Fibroblast of lung (primary cell): ENCODE results near the gene ICE2. TPM values are rescaled to one million over a fixed set of nuclear protein-coding genes. Genes with fewer than 3 reads are reported as not detected.
A peak's percentile ranks its signal among the peaks of the same experiment; 100 is the strongest.

Source experiments
- DNase-seq, 2 donors: peaks; one replicate each; pipeline versions ENCODE4 v3.0.0 to v3.0.0-alpha.2; 2010; ENCODE audit warnings: low read depth in 2 of 2
- H2AFZ ChIP-seq: 2 replicates; pipeline ENCODE4 v1.5.1; 2012; ENCODE audit warnings: low read length, control low read depth, inconsistent platforms
- H3K27ac ChIP-seq: 2 replicates; pipeline ENCODE4 v1.5.1; 2011; ENCODE audit warnings: low read length, control low read depth; ENCODE audit not compliant: insufficient read depth
- H3K27me3 ChIP-seq: 2 replicates; pipeline ENCODE4 v1.5.1; 2011; ENCODE audit warnings: mild to moderate bottlenecking, low read length; ENCODE audit not compliant: control insufficient read depth, insufficient read depth
- H3K36me3 ChIP-seq: 2 replicates; pipeline ENCODE4 v1.5.1; 2011; ENCODE audit warnings: low read length; ENCODE audit not compliant: control insufficient read depth, insufficient read depth
- H3K4me1 ChIP-seq: 2 replicates; pipeline ENCODE4 v1.5.1; 2011; ENCODE audit warnings: low read length; ENCODE audit not compliant: control insufficient read depth, insufficient read depth; ENCODE audit errors: extremely low read depth
- H3K4me2 ChIP-seq: 2 replicates; pipeline ENCODE4 v1.5.1; 2011; ENCODE audit warnings: low read length, control low read depth; ENCODE audit not compliant: insufficient read depth; ENCODE audit errors: extremely low read depth
- H3K4me3 ChIP-seq, 4 experiments: fragments of 200-600 bp in 1 of 4; sonication (generic) in 1 of 4; replicated peaks in 1 of 4; 2 replicates each; pipeline ENCODE4 v1.5.1; 2011 to 2016; ENCODE audit warnings: low read length in 4 of 4, low read depth in 3 of 4, mild to moderate bottlenecking in 3 of 4, control low read depth in 2 of 4, inconsistent platforms in 1 of 4, mixed read lengths in 1 of 4; ENCODE audit not compliant: insufficient read depth in 1 of 4; ENCODE audit errors: control extremely low read depth in 1 of 4
- H3K79me2 ChIP-seq: 2 replicates; pipeline ENCODE4 v1.5.1; 2012; ENCODE audit warnings: mild to moderate bottlenecking, low read length, inconsistent platforms; ENCODE audit not compliant: control insufficient read depth, insufficient read depth
- H3K9ac ChIP-seq: 2 replicates; pipeline ENCODE4 v1.5.1; 2011; ENCODE audit warnings: mild to moderate bottlenecking, low read length, control low read depth; ENCODE audit not compliant: insufficient read depth
- H3K9me3 ChIP-seq: 2 replicates; pipeline ENCODE4 v1.5.1; 2012; ENCODE audit warnings: low read depth, low read length; ENCODE audit not compliant: control insufficient read depth, insufficient read depth
- H4K20me1 ChIP-seq: 2 replicates; pipeline ENCODE4 v1.5.1; 2011; ENCODE audit warnings: low read length; ENCODE audit not compliant: control insufficient read depth, insufficient read depth; ENCODE audit errors: extremely low read depth
- EZH2 ChIP-seq: IDR thresholded peaks from 2 replicates; pipeline ENCODE4 v1.5.1; 2012; ENCODE audit warnings: low read length, control low read depth, mild to moderate bottlenecking; ENCODE audit errors: missing control alignments
- polyA plus RNA-seq, 2 donors: library from polyadenylated mRNA; depleted of rRNA in 1 of 2; stranded (reverse) in 1 of 2; unstranded in 1 of 2; fragments of >200 nt; gene quantifications; 2 replicates each; pipeline ENCODE4 v1.2.1, GENCODE V29; 2011 to 2012; ENCODE audit warnings: missing spikeins in 1 of 2
- total RNA-seq: library from RNA; depleted of rRNA; stranded (reverse); fragments of >200 nt; gene quantifications from 2 replicates; pipeline ENCODE4 v1.2.1, GENCODE V29; 2014
- TF ChIP-seq, protein P1 (sequence below), 2 donors: IDR thresholded peaks in 1 of 2; conservative IDR thresholded peaks in 1 of 2; 1 replicate in 1 of 2; 2 replicates in 1 of 2; pipeline ENCODE4 v1.5.1; 2011 to 2012; ENCODE audit warnings: low read length in 2 of 2, control low read depth in 1 of 2, inconsistent platforms in 1 of 2, low read depth in 1 of 2, mild to moderate bottlenecking in 1 of 2

ICE2 gene
- total and polyA plus RNA-seq, 2 donors (not counting 1 experiment from before 2014, with no cell fraction given) = 22.3 to 38.6 TPM

DNA sequence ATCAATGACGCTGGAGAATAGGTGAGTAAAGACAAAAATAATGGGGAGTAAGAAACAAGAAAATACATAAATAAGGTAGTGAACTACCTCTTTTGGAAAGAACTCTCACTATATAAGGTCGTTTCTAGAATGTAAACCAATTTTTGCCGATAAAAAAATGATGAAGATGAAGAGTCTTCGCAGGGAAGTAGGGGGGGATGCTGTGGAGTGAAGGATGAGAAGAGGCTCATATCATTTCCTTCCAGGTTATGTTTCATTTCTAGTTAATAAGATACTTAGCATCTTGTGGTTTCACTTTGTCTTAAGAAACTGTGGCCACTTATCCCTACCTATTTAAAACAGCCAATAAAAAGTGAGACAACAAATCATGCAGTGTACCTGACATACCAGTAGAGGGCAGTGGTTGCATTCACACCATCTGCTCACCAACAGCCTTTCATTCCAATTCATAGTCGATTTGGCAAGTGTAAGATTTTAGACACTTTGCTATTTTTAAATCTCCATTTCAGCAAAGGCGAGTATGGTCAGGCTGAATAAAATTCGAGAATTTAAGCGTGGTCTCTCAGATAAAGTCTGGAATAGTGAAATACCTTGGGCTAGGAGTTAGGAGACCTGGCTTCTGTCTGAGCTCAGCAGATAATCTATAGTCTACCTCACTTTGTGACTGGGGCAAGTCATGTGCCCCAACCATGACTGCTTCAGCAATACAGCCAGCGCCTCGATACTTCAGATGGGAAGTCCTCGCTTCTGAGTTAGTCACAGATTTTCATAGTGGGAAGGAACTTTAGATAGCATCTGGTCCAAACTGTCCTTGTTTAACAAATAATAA, 28.9 kb upstream of the ICE2 start:
- no peaks in the 10 kb centered on the region for H3K27me3 ChIP-seq
- H3K4me2 ChIP-seq = peak overlapping the region; percentile 9
- H3K79me2 ChIP-seq = no peaks in the 10 kb centered on the region
- H4K20me1 ChIP-seq = no peaks in the 10 kb centered on the region
- no peaks in the 10 kb centered on the region for H3K9me3 ChIP-seq
- TF ChIP-seq EZH2 = no peak
- TF ChIP-seq, protein P1, sequence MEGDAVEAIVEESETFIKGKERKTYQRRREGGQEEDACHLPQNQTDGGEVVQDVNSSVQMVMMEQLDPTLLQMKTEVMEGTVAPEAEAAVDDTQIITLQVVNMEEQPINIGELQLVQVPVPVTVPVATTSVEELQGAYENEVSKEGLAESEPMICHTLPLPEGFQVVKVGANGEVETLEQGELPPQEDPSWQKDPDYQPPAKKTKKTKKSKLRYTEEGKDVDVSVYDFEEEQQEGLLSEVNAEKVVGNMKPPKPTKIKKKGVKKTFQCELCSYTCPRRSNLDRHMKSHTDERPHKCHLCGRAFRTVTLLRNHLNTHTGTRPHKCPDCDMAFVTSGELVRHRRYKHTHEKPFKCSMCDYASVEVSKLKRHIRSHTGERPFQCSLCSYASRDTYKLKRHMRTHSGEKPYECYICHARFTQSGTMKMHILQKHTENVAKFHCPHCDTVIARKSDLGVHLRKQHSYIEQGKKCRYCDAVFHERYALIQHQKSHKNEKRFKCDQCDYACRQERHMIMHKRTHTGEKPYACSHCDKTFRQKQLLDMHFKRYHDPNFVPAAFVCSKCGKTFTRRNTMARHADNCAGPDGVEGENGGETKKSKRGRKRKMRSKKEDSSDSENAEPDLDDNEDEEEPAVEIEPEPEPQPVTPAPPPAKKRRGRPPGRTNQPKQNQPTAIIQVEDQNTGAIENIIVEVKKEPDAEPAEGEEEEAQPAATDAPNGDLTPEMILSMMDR (conservative IDR thresholded peaks at IDR 0.05 in 1 of 2, IDR thresholded peaks at IDR 0.05 in 1 of 2; ENCODE audit: low read depth in 1 of 2, low read length in 2 of 2) = peak; percentile 93 to 98
- H3K9ac ChIP-seq = no peak overlapping the region
- H3K27ac ChIP-seq = no peak overlapping the region
- H3K36me3 ChIP-seq = no peaks in the 10 kb centered on the region
- no peak overlapping the region for H3K4me3 ChIP-seq
- no peak overlapping the region for H2AFZ ChIP-seq
- peak; percentile 57 to 78 for DNase-seq
- peaks cover 3% of the 10 kb centered on the region for H3K4me1 ChIP-seq

DNA sequence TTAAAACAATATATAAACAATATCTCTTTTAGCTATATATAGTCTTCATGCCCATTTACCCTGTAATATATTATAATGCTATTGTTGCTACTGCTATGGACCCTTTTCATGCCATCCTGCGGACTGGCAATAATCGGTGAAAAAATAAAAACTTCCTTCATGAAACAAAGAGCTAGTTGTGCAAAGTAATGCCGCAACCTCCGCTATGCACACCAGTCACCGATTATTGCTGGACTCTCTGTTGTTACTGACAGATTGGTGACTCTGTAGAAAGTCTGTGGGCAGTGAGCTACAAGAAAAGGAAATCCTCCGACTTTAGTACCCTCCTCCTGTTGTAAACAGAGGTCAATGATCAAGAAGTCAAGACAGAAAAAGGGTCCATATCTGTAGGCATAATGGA, 17.9 kb upstream of the ICE2 start:
- Histone ChIP-seq H3K4me1 (no peaks in the 10 kb centered on the region), H3K27ac (no peak overlapping the region), H3K9me3 (no peaks in the 10 kb centered on the region), H2AFZ (no peak overlapping the region), H3K36me3 (no peaks in the 10 kb centered on the region), H3K4me3 (no peak overlapping the region), H3K9ac (no peak overlapping the region), H3K27me3 (no peaks in the 10 kb centered on the region), H3K4me2 (no peak overlapping the region), H3K79me2 (no peaks in the 10 kb centered on the region), H4K20me1 (no peaks in the 10 kb centered on the region)
- no peak for DNase-seq
- TF ChIP-seq EZH2 = no peak
- TF ChIP-seq, protein P1 (conservative IDR thresholded peaks at IDR 0.05 in 1 of 2, IDR thresholded peaks at IDR 0.05 in 1 of 2; ENCODE audit: low read depth in 1 of 2, low read length in 2 of 2) = no peak

DNA sequence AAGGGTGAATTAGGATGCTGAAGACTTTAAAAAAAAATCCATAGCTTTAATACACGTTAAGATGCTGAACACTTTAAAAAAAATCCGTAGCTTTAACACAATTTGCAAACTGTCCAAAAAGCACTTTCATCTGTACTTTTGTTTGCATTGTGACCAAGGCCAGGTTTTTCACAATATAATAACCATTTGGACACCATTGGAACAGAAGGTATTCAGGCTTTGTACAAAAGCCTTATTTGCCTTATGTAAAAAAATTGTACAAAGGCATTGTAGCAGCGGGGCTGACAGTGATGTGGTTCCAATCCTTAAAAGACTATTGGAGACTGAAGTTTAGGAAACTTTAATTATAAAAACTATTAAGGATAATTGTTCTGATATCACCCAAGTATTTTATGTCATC, 15.2 kb upstream of the ICE2 start:
- no peak overlapping the region for H3K4me2 ChIP-seq
- no peaks in the 10 kb centered on the region for H4K20me1 ChIP-seq
- no peaks in the 10 kb centered on the region for H3K27me3 ChIP-seq
- no peaks in the 10 kb centered on the region for H3K79me2 ChIP-seq
- TF ChIP-seq, protein P1 (conservative IDR thresholded peaks at IDR 0.05 in 1 of 2, IDR thresholded peaks at IDR 0.05 in 1 of 2; ENCODE audit: low read depth in 1 of 2, low read length in 2 of 2) = no peak
- TF ChIP-seq EZH2 = no peak
- no peak overlapping the region for H3K27ac ChIP-seq
- no peaks in the 10 kb centered on the region for H3K9me3 ChIP-seq
- no peaks in the 10 kb centered on the region for H3K36me3 ChIP-seq
- H2AFZ ChIP-seq = no peak overlapping the region
- H3K4me1 ChIP-seq = no peaks in the 10 kb centered on the region
- no peak overlapping the region for H3K4me3 ChIP-seq
- DNase-seq = no peak
- no peak overlapping the region for H3K9ac ChIP-seq
